ENCODE data around the gene ING1. TPM values are rescaled to one million over a fixed set of nuclear protein-coding genes. Genes with fewer than 3 reads are reported as not detected.

ING1 gene
- total and polyA plus RNA-seq, 12 donors = 4.3 to 28.6 (median 8.9) TPM

- no peak overlapping the region for H3K27ac ChIP-seq
- H3K36me3 ChIP-seq (replicated peaks in 1 of 2) = peaks cover 0 to 62% of the 10 kb centered on the region in 2 donors
- no peaks in the 10 kb centered on the region for H3K27me3 ChIP-seq
- no peak overlapping the region for H3K4me3 ChIP-seq
- H3K4me1 ChIP-seq (replicated peaks in 1 of 2) = no peaks in the 10 kb centered on the region
- peak in 2 of 7 donors; percentile 4 to 34 for DNase-seq
- TF ChIP-seq CTCF (IDR thresholded peaks at IDR 0.05) (no peak), POLR2A (IDR thresholded peaks at IDR 0.05) (no peak)
- H3K9me3 ChIP-seq (replicated peaks in 1 of 3) = no peaks in the 10 kb centered on the region
- intact Hi-C loops (cut with DNase I) = loop anchor here in 1 of 2 donors (10.0 kb wide), 1 partner anchor 130 kb away; no protein-coding TSS in a partner anchor
- WGBS, 4 donors = 91 to 98% (median 93%) methylated on average over 3 to 8 of the region's 8 CpGs
Observed at GRCh38 chr13:110684388-110685056, 29.0 kb upstream of the ING1 start.

- Histone ChIP-seq H3K4me3 (no peak overlapping the region), H3K27me3 (no peaks in the 10 kb centered on the region), H3K36me3 (replicated peaks in 1 of 2) (peaks cover 0 to 59% of the 10 kb centered on the region in 2 donors), H3K4me1 (replicated peaks in 1 of 2) (no peaks in the 10 kb centered on the region), H3K9me3 (replicated peaks in 1 of 3) (no peaks in the 10 kb centered on the region), H3K27ac (no peak overlapping the region)
- 83 to 89% (median 88%) methylated on average over 11 of the region's 11 CpGs for WGBS, 4 donors
- no peak for TF ChIP-seq POLR2A (IDR thresholded peaks at IDR 0.05)
- TF ChIP-seq CTCF (IDR thresholded peaks at IDR 0.05) = no peak
- intact Hi-C loops (cut with DNase I) = loop anchor here in 1 of 2 donors (10.0 kb wide), 1 partner anchor 129 kb away; no protein-coding TSS in a partner anchor
- DNase-seq = peak in 2 of 7 donors; percentile 5 to 35
Observed at GRCh38 chr13:110685305-110686020, 28.0 kb upstream of the ING1 start.

- H3K27ac ChIP-seq = no peak overlapping the region
- intact Hi-C loops (cut with DNase I) = loop anchor here in 1 of 2 donors (10.0 kb wide), 1 partner anchor 127 kb away; no protein-coding TSS in a partner anchor
- H3K9me3 ChIP-seq (replicated peaks in 1 of 3) = no peaks in the 10 kb centered on the region
- no peaks in the 10 kb centered on the region for H3K4me1 ChIP-seq (replicated peaks in 1 of 2)
- no peaks in the 10 kb centered on the region for H3K27me3 ChIP-seq
- peak in 2 of 7 donors; percentile 3 to 29 for DNase-seq
- no peak overlapping the region for H3K4me3 ChIP-seq
- 91 to 96% (median 94%) methylated on average over 16 of the region's 16 CpGs for WGBS, 4 donors
- peaks cover 0 to 41% of the 10 kb centered on the region in 2 donors for H3K36me3 ChIP-seq (replicated peaks in 1 of 2)
- TF ChIP-seq POLR2A (IDR thresholded peaks at IDR 0.05) (no peak), CTCF (IDR thresholded peaks at IDR 0.05) (no peak)
Observed at GRCh38 chr13:110687736-110688135, 25.8 kb upstream of the ING1 start.

GRCh38 chr13:110689041-110689440, 24.5 kb upstream of the ING1 start:
- H3K9me3 ChIP-seq (replicated peaks in 1 of 3) = no peaks in the 10 kb centered on the region
- H3K4me3 ChIP-seq = no peak overlapping the region
- TF ChIP-seq POLR2A (IDR thresholded peaks at IDR 0.05) (no peak), CTCF (IDR thresholded peaks at IDR 0.05) (no peak)
- H3K27ac ChIP-seq = no peak overlapping the region
- peaks cover 0 to 39% of the 10 kb centered on the region in 2 donors for H3K36me3 ChIP-seq (replicated peaks in 1 of 2)
- WGBS, 4 donors = 87 to 94% (median 90%) methylated on average over 9 of the region's 9 CpGs
- DNase-seq = peak in 2 of 7 donors; percentile 1 to 30
- H3K4me1 ChIP-seq (replicated peaks in 1 of 2) = no peaks in the 10 kb centered on the region
- H3K27me3 ChIP-seq = no peaks in the 10 kb centered on the region
- intact Hi-C loops (cut with DNase I) = loop anchor here in 1 of 2 donors (10.0 kb wide), 1 partner anchor 126 kb away; no protein-coding TSS in a partner anchor

All from adrenal gland (tissue), 12 donors.